Measurements from ENCODE around the gene APPL1. TPM values are rescaled to one million over a fixed set of nuclear protein-coding genes. Genes with fewer than 3 reads are reported as not detected.

The APPL1 gene
- 29.0 and 42.3 TPM in 2 replicates for total RNA-seq (ENCODE audit: low replicate concordance)

GRCh38 chr3:57227204-57227929, at the start of gene APPL1:
TSS of gene APPL1 (plus strand) at chr3:57227729. CDS start at chr3:57227884, 155 bp downstream.
- H3K79me2 ChIP-seq (ENCODE audit: low read depth), result peaks cover 36% of the 10 kb centered on the region
- peaks cover 11% of the 10 kb centered on the region for H3K4me1 ChIP-seq
- H3K9me3 ChIP-seq (ENCODE audit: low read depth), result no peaks in the 10 kb centered on the region
- H4K20me1 ChIP-seq (ENCODE audit: low read depth), result peaks cover 19% of the 10 kb centered on the region
- peak within 1 kb of the TSS; percentile 83 for H3K27ac ChIP-seq
- Mint-ChIP-seq H3K4me1 (peaks cover 19% of the 10 kb centered on the region), H3K36me3 (no peaks in the 10 kb centered on the region), H3K9me3 (no peaks in the 10 kb centered on the region), H3K27me3 (ENCODE audit: insufficient read depth, low read depth) (peaks cover 4% of the 10 kb centered on the region), H3K27ac (peak within 1 kb of the TSS; percentile 88), H3K4me3 (peak within 1 kb of the TSS; percentile 92)
- peak within 1 kb of the TSS; percentile 97 for H3K4me2 ChIP-seq
- H3K4me3 ChIP-seq, result peak within 1 kb of the TSS; percentile 83
- peak within 1 kb of the TSS; percentile 42 for H3K9ac ChIP-seq
- peaks cover 13% of the 10 kb centered on the region for H3K27me3 ChIP-seq
- no peaks in the 10 kb centered on the region for H3K36me3 ChIP-seq
- DNase-seq (ENCODE audit: low spot score), result peak; percentile 98
- TF ChIP-seq EZH2phosphoT487 (IDR thresholded peaks at IDR 0.05) (no peak), CTCF (IDR thresholded peaks at IDR 0.05) (peak; percentile 7), EZH2 (IDR thresholded peaks at IDR 0.05) (peak; percentile 47)
- H3F3A ChIP-seq (ENCODE audit: low read depth), result peaks cover 13% of the 10 kb centered on the region
- peak within 1 kb of the TSS; percentile 87 for H2AFZ ChIP-seq (replicated peaks)

- Mint-ChIP-seq H3K4me3 (no peak overlapping the region), H3K4me1 (peaks cover 7% of the 10 kb centered on the region), H3K27me3 (ENCODE audit: insufficient read depth, low read depth) (peaks cover 5% of the 10 kb centered on the region), H3K27ac (no peak overlapping the region), H3K9me3 (peaks cover 3% of the 10 kb centered on the region), H3K36me3 (no peaks in the 10 kb centered on the region)
- Histone ChIP-seq H3K79me2 (ENCODE audit: low read depth) (no peaks in the 10 kb centered on the region), H3K4me2 (no peak overlapping the region), H2AFZ (replicated peaks) (peak overlapping the region; percentile 81), H3K9ac (no peak overlapping the region), H3K27ac (no peak overlapping the region), H3K27me3 (no peaks in the 10 kb centered on the region), H3K4me3 (no peak overlapping the region), H3F3A (ENCODE audit: low read depth) (no peaks in the 10 kb centered on the region), H3K4me1 (peaks cover 22% of the 10 kb centered on the region), H3K9me3 (ENCODE audit: low read depth) (no peaks in the 10 kb centered on the region), H4K20me1 (ENCODE audit: low read depth) (no peaks in the 10 kb centered on the region), H3K36me3 (no peaks in the 10 kb centered on the region)
- TF ChIP-seq CTCF (IDR thresholded peaks at IDR 0.05) (peak; percentile 60), EZH2 (IDR thresholded peaks at IDR 0.05) (no peak), EZH2phosphoT487 (IDR thresholded peaks at IDR 0.05) (no peak)
- peak; percentile 61 for DNase-seq (ENCODE audit: low spot score)
These were observed 47.7 kb upstream of the APPL1 start for GRCh38 chr3:57179580-57180410.

- no peak overlapping the region for H3K27ac ChIP-seq
- Mint-ChIP-seq H3K27ac (no peak overlapping the region), H3K4me1 (peaks cover 11% of the 10 kb centered on the region), H3K9me3 (peaks cover 3% of the 10 kb centered on the region), H3K27me3 (ENCODE audit: insufficient read depth, low read depth) (peaks cover 5% of the 10 kb centered on the region), H3K4me3 (no peak overlapping the region), H3K36me3 (no peaks in the 10 kb centered on the region)
- H2AFZ ChIP-seq (replicated peaks), result peak overlapping the region; percentile 11
- no peaks in the 10 kb centered on the region for H3K27me3 ChIP-seq
- no peaks in the 10 kb centered on the region for H3K36me3 ChIP-seq
- no peaks in the 10 kb centered on the region for H3F3A ChIP-seq (ENCODE audit: low read depth)
- peaks cover 29% of the 10 kb centered on the region for H3K4me1 ChIP-seq
- peak overlapping the region; percentile 42 for H3K4me2 ChIP-seq
- no peak overlapping the region for H3K4me3 ChIP-seq
- DNase-seq (ENCODE audit: low spot score), result peak; percentile 68
- no peaks in the 10 kb centered on the region for H3K79me2 ChIP-seq (ENCODE audit: low read depth)
- TF ChIP-seq CTCF (IDR thresholded peaks at IDR 0.05) (no peak), EZH2 (IDR thresholded peaks at IDR 0.05) (no peak), EZH2phosphoT487 (IDR thresholded peaks at IDR 0.05) (no peak)
- no peaks in the 10 kb centered on the region for H3K9me3 ChIP-seq (ENCODE audit: low read depth)
- H4K20me1 ChIP-seq (ENCODE audit: low read depth), result no peaks in the 10 kb centered on the region
- no peak overlapping the region for H3K9ac ChIP-seq
These were observed 43.0 kb upstream of the APPL1 start for GRCh38 chr3:57184526-57184925.
